ENCODE measurements around the gene CCDC85B. TPM values are rescaled to one million over a fixed set of nuclear protein-coding genes. Genes with fewer than 3 reads are reported as not detected.

The CCDC85B gene
- total and polyA plus RNA-seq, 4 donors, result 4.3 to 12.6 (median 6.9) TPM

GRCh38 chr11:65880027-65880426, 10.4 kb upstream of the CCDC85B start (continued):
- no peak for TF ChIP-seq FOXA1 (IDR thresholded peaks at IDR 0.05)

GRCh38 chr11:65880844-65881421, 9.5 kb upstream of the CCDC85B start:
- no peak overlapping the region for H3K27ac ChIP-seq (ENCODE audit: low read depth in 1 of 2, low read length in 2 of 2)
- no peak for DNase-seq (ENCODE audit: low spot score)
- H3K36me3 ChIP-seq (ENCODE audit: control insufficient read depth in 4 of 4, insufficient read depth in 3 of 4, low read depth in 1 of 4, low read length in 3 of 4), result peaks cover 2 to 12% (median 3%) of the 10 kb centered on the region in 4 donors

More at GRCh38 chr11:65880844-65881421, 9.5 kb upstream of the CCDC85B start:
- no peak overlapping the region for H3K4me3 ChIP-seq (ENCODE audit: low read depth in 1 of 3, low read length in 3 of 3)
- no peaks in the 10 kb centered on the region for H3K27me3 ChIP-seq (ENCODE audit: control insufficient read depth in 4 of 4, insufficient read depth in 4 of 4, low read length in 3 of 4)
- no peak overlapping the region for H3K9ac ChIP-seq (ENCODE audit: low read depth in 1 of 2, low read length in 2 of 2)
- H3K4me1 ChIP-seq (ENCODE audit: control insufficient read depth in 4 of 4, insufficient read depth in 4 of 4, low read length in 3 of 4), result peaks cover 0 to 9% (median 0%) of the 10 kb centered on the region in 4 donors
- H3K9me3 ChIP-seq (ENCODE audit: control insufficient read depth in 4 of 4, low read length in 3 of 4), result no peaks in the 10 kb centered on the region
- TF ChIP-seq REST (IDR thresholded peaks at IDR 0.05), result no peak
- TF ChIP-seq TAF1 (conservative IDR thresholded peaks at IDR 0.05), result no peak
- TF ChIP-seq SP1 (IDR thresholded peaks at IDR 0.05), result no peak
- no peak for TF ChIP-seq HNF4A (conservative IDR thresholded peaks at IDR 0.05)
- no peak for TF ChIP-seq HNF4G (IDR thresholded peaks at IDR 0.05)
- no peak for TF ChIP-seq YY1 (IDR thresholded peaks at IDR 0.05)
- TF ChIP-seq ZBTB33 (IDR thresholded peaks at IDR 0.05), result no peak
- TF ChIP-seq EGR1 (IDR thresholded peaks at IDR 0.05; ENCODE audit: low read depth in 2 of 2), result no peak
- TF ChIP-seq JUND (IDR thresholded peaks at IDR 0.05), result no peak
- TF ChIP-seq ATF3 (IDR thresholded peaks at IDR 0.05), result no peak
- 76% methylated on average over 7 of the region's 7 CpGs for WGBS
